GM21526 (cell line): ENCODE data around the gene FUCA1.
A peak's percentile ranks its signal among the peaks of the same experiment; 100 is the strongest.
"Not testable (repeated sequence)": the region's sequence is repeated elsewhere in the genome, so short reads cannot be mapped to it uniquely, and the experiment has no call there.

Experiments
- ATAC-seq: cut with Tn5 transposase; IDR thresholded peaks from one replicate; pipeline ENCODE4 v1.9.1; 2021; ENCODE audit warnings: moderate library complexity; ENCODE audit not compliant: unreplicated experiment, low FRiP score

The FUCA1 gene

DNA sequence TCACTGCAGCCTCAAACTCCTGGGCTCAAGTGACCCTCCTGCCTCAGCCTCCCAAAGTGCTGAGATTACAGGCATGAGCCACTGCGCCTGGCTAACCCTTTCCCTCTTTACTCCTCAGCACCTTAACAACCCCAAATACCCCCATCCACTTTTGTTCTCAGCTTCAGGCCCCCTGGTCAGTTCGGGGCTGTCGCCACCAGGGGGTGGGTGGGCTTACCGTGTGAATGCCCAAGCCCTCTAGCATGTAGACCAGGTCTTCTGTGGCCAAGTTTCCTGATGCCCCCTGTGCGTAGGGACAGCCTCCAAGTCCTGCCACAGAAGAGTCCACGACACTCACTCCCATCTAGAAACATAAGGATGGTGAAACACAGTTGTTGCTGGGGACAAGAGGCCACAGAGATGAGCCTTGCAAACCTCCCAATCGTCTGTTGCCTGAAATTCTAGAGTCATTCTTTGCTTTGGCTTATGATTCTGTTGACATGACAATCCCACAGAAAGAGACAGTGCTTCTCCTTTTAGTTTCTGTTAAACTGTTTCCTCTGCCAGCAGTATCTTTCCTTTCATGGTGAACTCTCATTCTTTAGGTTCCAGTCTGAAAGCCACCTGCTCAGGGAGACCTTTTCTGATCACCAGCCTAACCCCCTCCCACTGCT lies 63.8 kb downstream of the FUCA1 start:
- ATAC-seq, result no peak

DNA sequence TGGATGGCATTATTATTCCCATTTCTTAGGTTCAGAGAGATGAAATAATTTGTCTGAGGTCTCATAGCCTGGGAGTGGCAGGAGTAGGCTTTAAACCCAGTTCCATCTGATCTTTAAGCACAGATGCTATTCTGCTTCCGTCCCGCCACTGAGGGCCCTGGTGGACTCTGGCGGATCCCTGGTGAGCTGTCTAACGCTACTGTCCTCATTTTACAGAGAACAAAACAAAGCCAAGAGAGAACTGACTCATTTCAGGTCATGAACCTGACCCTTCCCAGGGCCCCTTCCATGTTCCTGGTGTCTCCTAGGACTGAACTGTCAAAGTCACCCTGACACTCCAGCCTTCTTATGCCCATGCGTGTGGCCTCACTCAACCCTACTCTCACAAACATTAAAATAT lies 64.4 kb downstream of the FUCA1 start:
- no peak for ATAC-seq

DNA sequence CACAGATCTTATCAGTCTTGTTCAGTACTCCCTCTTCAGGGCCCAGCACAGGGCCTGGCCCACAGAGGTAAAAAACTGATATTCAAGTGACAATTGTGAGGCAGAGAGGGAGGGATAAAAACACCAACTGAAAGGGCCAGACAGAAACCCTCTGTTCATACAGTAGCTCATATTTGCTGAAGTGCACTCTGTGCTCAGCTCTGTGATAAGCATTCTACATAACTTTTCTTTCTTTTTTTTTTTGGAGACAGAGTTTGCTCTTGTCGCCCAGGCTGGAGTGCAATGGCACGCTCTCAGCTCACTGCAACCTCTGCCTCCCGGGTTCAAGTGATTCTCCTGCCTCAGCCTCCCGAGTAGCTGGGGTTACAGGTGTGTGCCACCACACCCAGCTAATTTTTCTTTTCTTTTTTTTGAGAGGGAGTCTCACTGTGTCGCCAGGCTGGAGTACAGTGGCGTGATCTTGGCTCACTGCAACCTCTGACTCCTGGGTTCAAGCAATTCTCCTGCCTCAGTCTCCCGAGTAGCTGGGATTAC lies 65.2 kb downstream of the FUCA1 start:
- ATAC-seq, result not testable (repeated sequence)

DNA sequence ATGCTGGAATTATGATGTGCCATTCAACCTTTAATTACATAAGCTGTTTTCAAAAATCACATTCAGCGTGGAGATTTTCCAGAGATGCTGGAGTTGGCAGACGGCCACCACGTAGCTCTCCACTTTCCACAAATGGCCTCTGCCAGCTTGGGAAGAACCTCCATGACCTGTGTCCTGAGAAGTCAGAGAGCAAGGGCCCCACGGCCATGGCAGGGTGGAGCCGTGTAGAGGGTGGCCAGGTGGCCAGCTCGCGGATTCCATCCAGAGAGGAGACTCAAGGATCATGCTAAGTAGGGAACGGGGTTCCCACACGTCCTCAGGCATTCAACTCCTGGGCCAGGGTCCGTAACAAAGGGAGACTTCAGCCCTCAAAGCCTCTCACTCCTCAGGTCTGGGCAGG lies 66.2 kb downstream of the FUCA1 start:
- ATAC-seq, result no peak

DNA sequence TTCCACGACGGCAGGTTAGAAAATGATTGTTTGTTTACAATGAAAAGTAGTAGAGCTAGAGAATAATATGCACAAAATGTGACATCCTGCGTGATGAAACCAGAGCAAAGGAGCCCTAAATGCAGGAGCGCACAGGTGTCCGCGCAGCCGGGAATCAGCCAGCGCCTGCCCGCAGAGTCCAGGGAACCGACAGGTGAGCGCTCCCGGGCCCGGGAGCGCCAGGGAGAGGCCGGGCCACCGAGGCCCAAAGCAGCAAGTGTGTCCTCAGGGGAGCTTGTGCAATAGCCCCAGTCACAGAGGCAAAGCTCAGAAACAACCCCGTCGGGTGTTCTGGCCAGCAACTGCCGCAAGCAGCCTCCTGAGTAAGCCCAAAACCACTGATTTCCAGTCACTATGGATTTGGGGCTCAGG lies 66.7 kb downstream of the FUCA1 start:
- ATAC-seq, result no peak

DNA sequence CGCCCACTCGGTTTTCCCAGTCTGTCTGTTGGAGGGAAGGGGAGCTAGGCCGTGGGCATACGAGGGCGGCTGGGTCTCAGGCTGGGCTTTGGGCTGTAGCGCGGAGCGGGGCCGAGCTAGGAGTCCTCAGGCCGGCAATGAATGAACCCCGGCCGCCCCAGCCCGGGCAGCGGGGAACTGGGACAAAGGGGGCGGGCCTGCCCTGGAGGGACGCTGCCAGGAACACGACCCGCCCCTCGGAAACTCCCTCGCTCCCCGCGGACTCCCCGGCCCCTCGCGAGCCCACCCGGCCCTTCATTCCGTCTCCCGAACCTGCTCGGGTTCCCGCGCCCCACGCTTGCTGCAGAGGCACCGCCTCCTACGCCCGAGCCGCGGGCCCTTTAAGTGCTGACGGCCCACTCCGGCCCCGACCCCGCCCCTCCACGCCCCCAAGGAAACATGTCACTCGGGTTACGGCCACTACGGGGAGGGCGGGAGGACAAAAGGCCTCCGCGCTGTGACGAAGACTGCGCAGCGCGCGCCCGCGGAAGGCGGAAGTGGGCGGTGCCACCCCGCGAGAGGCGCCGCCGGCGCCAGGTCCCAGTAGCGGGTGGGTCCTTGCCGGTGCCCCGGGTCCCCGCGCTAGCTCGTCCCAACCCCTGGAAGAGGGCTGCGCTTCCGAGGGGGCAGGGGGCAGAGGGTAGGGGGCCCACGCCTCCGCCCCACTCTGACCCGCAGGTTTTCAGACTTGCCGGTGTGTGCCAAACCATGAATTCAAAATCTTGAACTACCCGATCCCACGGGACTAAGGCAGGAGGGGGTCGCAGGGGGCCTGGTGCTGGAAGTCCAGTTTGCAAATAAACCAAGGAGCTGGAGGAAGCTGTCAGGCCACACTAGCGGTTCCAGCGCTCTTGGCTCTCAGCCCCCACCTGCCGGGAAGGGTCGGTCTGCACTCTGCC lies 67.4 kb downstream of the FUCA1 start, which contains the start of gene GALE:
Gene GALE, minus strand, starts transcription at position 355 of the 938 bp plus-strand sequence. CDS start 1,747 bp downstream, outside the sequence.
- ATAC-seq, result peak; percentile 64

DNA sequence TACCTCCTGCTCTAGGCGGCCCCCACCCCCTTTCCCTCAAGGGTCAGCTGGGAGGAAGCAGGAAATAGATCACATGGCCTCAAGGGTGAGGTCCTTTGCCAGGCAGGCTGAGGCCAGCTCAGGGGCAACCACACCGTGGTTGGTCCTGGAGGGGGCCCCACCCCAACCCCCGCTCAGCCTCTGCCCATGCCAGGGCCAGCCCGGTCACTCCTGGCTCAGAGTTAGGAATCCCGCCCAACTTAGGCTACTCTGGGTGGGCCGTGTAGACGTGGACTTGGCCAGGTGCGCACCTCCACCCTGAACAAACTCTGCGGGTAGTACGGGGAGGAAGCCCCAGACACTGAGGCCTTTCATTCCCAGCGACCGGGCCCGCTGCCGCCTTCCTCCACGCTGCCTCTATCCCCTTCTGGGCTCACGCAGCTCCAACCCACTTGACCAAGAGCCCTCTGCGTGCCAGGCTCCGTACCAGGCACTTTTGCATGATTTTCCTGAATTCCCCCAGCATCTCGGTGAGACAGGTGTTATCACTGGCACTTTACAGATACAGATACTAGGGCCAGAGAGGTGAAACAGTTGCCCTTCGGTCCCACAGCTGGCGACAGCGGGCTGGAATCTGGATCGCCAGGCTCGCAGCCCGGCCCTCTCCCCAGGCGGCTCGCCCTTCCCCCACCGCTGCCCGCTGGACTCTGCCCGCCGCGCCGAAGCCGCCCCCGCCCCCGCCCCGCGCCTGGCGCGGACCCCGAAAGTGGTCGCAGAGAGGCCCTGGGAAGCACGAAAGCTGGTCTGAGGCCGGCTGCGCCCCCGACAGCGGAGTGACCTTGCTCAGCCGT lies 68.3 kb downstream of the FUCA1 start:
- ATAC-seq, result peak; percentile 6

DNA sequence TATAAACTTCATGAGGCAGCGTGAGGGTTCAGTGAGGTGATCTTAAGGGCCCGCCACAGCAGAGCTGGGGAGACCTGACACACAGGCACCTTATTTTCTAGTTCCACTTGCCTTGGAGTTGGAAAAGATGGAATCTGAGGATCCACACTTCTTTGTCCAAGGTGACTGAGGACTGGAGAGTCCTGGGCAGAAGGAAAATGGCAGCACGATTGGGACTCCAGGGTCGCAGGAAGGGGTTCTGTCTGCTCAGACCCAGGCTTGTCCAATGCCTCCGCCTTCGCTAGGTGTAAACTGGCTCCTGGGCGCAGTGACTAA lies 68.9 kb downstream of the FUCA1 start:
- ATAC-seq, result no peak

DNA sequence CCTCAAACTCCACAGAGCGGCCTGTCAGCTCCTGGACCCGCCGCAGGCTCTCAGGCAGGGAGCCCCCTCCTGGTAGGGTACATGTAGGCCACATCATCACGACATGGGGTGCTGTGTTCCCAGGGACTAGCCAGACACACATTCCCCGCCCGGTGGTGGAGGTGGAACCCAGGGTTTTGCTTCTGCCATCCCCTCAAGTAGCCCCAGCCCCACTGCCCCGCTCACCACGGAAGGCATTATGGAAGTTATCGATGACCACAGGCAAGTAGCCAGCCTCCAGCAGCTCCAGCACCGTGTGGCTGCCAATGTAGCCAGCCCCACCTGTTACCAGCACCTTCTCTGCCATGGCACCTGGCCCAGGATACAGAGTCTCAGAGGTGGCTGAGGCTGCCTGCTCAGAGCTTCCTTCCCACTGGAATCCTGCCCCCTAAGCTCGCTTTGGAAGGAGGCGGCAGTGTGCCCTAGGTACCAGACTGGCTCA lies 69.4 kb downstream of the FUCA1 start:
- no peak for ATAC-seq

DNA sequence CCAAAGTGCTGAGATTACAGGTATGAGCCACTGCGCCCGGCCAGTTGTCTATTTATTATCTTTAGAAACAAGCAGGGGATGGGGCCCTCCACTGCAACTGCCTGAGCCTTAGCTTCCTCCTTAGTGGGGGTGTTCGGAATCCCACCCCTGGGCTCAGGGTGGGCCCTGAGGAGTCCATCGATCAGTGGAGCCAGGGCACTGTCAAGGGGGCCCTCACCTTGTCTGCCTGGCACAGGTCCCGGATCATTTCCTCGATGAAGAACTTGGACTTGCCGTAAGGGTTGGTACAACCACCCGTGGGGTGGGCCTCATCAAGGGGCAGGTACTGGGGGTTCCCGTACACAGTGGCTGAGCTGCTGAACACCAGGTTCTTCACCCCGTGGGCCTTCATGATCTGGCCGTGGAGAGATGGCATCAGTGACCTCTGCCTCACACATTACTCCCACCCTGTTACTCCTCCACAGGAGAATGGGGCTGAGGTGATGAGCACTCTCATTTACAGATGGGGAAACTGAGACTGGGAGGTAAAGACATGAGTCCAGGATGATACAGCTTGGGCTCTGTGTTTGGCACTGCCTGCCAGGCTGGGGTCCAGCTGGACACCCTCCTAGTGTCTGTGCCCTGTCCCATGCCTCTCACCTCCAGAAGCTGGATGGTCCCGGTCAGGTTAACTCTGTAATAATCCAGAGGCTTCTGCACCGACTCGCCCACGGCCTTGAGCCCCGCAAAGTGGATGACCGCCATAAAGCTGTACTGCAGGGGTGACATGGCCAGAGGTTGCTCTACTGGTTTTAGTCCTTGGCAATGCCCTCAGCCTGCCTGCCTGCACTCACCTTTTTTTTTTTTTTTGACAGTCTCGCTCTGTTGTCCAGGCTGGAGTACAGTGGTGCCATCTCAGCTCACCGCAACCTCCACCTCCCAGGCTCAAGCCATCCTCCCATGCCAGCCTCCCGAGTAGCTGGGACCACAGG lies 70.3 kb downstream of the FUCA1 start:
- ATAC-seq, result no peak

DNA sequence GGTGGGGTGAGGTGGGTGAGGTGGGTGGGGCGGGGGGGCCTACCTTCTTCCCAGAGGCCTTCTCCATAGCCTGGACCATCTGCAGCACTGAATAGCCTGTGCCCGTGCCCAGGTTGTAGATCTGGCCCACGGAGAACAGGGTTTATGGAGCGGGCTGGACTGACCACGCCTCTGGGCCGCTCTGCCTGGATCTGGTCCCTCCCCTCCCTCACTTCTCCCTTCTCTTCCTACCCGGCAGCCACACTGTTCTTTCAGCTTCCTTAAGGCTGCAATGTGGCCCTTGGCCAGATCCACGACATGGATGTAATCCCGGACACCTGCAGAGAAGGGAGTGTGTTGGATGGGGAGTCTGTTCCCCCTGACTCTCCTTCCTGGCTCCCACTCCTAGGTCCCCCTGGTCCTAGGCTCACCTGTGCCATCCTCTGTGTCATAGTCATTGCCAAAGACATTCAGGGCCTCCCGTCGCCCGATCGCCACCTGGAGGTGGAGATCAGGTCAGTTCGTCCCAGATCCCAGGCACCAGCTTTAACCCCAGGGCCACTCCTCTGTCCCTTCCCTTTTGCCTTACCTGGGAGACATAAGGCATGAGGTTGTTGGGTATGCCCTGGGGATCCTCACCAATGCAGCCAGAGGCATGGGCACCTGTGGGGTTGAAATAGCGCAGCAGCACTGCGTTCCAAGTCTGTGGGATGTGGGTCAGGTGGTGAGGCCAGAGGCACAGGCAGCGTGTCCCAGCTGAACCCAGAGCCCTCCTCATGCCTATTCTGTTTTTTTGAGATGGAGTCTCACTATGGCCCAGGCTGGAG lies 71.4 kb downstream of the FUCA1 start:
- no peak for ATAC-seq

DNA sequence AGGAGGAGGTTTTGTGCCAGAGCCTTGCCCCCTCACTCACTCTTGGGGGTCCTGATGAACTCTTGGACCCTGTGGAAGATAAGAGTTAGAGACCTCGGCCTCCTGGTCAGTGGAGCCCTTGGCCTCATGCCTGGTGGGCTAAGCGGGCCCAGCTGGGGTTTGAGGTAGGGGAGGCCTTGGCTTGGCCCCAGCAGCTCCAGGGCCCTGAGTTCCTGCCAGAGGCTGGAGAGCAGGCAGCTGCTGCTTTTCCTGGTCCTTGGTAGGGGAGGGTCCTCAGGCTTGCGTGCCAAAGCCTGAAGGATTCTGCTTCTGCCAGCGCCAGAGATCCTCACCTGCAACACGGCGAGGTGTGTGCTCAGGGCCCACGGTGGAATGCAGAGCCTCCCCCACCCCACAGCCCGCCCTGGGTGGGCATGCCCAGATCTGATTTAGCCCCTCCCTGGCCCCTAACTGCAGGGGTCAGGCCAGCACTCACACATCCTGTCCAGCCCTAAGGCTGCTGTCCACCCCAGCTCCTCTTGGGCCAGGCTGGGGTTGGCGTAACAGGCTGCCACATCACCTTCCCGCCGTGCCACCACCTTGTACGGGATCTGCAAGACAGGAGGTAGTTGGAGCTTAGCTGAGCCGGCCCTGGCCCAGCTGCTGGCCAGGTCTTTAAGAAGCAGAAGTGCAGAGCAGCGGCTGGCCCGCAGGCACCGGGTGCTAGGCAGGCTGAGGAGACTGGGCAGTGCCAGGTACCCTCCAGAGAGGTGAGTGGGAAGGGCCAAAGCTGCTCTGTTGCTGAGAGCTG lies 72.2 kb downstream of the FUCA1 start:
- no peak for ATAC-seq
